A549 (cell line): ENCODE data around the gene TSGA10IP. TPM values are rescaled to one million over a fixed set of nuclear protein-coding genes. Genes with fewer than 3 reads are reported as not detected.
A peak's percentile ranks its signal among the peaks of the same experiment; 100 is the strongest.

Experiments used
- ATAC-seq, 2 experiments: fragments of 200-7000 bp in 1 of 2; fragments of >200 bp in 1 of 2; cut with Nextera tagmentation in 1 of 2; cut with Tn5 transposase in 1 of 2; 3 replicates each; pipeline versions ENCODE4 v1.8.0 to v1.9.1; 2018 to 2020; ENCODE audit warnings: mild to moderate bottlenecking in 1 of 2, moderate library complexity in 1 of 2
- CTCF ChIA-PET: fragments of 300-600 bp; sonication (Branson Sonifier 250); formaldehyde crosslinking; extraction: SDS; loops from one replicate; lab custom pipeline; 2021; ENCODE audit warnings: antibody characterized with exemption, inconsistent platforms; lab: Yijun Ruan, JAX
- POLR2A ChIA-PET: fragments of 350-600 bp; formaldehyde crosslinking; extraction: SDS; loops from one replicate; lab custom pipeline; 2021; ENCODE audit warnings: antibody characterized with exemption, inconsistent platforms; lab: Yijun Ruan, JAX
- DNase-seq, 2 experiments: peaks; one replicate each; pipeline versions ENCODE4 v3.0.0 to v3.0.0-alpha.2; 2011 to 2016; ENCODE audit warnings: low read depth in 1 of 2, low spot score in 1 of 2
- FAIRE-seq: peaks from 2 replicates; lab custom pipeline; 2011; peaks lifted over from hg19 to GRCh38; lab: Jason Lieb, UNC
- H3K27ac ChIP-seq, 2 experiments: fragments of >200 bp; sonication (Bioruptor Twin); formaldehyde crosslinking; 3 replicates each; pipeline ENCODE4 v1.5.1; 2016 to 2017
- H3K4me1 ChIP-seq: fragments of >200 bp; sonication (Bioruptor Twin); formaldehyde crosslinking; 3 replicates; pipeline ENCODE4 v1.6.1; 2016
- H3K4me2 ChIP-seq: fragments of >200 bp; sonication (Bioruptor Twin); formaldehyde crosslinking; 3 replicates; pipeline ENCODE4 v1.6.1; 2016
- H3K4me3 ChIP-seq: fragments of >200 bp; sonication (Bioruptor Twin); formaldehyde crosslinking; 3 replicates; pipeline ENCODE4 v1.5.1; 2016
- H3K9me3 ChIP-seq: fragments of >200 bp; sonication (Bioruptor Twin); formaldehyde crosslinking; 3 replicates; pipeline ENCODE4 v1.6.1; 2016
- CHD4 ChIP-seq: fragments of 200-600 bp; sonication (generic); IDR thresholded peaks from 2 replicates; pipeline ENCODE4 v1.6.1; 2016; ENCODE audit warnings: antibody characterized with exemption, mild to moderate bottlenecking, borderline replicate concordance
- FOSL2 ChIP-seq, 2 experiments: fragments of 450-650 bp in 1 of 2; fragments of >200 bp in 1 of 2; sonication (Bioruptor Twin) in 1 of 2; formaldehyde crosslinking; IDR thresholded peaks; 2 replicates each; pipeline versions ENCODE4 v1.5.0 to v1.6.1; 2016 to 2020; ENCODE audit warnings: mild to moderate bottlenecking in 1 of 2, moderate library complexity in 1 of 2
- HOXA7 ChIP-seq: fragments of 250-450 bp; sonication (Bioruptor Pico); IDR thresholded peaks from 2 replicates; pipeline ENCODE4 v1.5.0; 2020; ENCODE audit warnings: mild to moderate bottlenecking, moderate library complexity
- JUN ChIP-seq, 2 experiments: fragments of >200 bp; sonication (Bioruptor Twin); formaldehyde crosslinking; IDR thresholded peaks; 2 replicates in 1 of 2; 3 replicates in 1 of 2; pipeline ENCODE4 v1.6.1; 2016 to 2017
- KDM5A ChIP-seq: fragments of 200-600 bp; sonication (generic); IDR thresholded peaks from 2 replicates; pipeline ENCODE4 v1.6.1; 2016; ENCODE audit warnings: antibody characterized with exemption, mild to moderate bottlenecking
- MYC ChIP-seq: IDR thresholded peaks from 2 replicates; pipeline ENCODE4 v1.6.1; 2012; ENCODE audit warnings: mild to moderate bottlenecking, inconsistent platforms, low read length, improper control_type of control experiment, borderline replicate concordance
- NPAS2 ChIP-seq: fragments of 250-450 bp; sonication (Bioruptor Pico); IDR thresholded peaks from 2 replicates; pipeline ENCODE4 v1.8.0; 2022; ENCODE audit warnings: mild to moderate bottlenecking, moderate library complexity, borderline replicate concordance
- PHF8 ChIP-seq: fragments of 200-600 bp; sonication (generic); IDR thresholded peaks from 2 replicates; pipeline ENCODE4 v1.6.1; 2016; ENCODE audit warnings: low read depth, mild to moderate bottlenecking, antibody characterized with exemption, moderate library complexity, borderline replicate concordance
- POLR2A ChIP-seq: IDR thresholded peaks from 2 replicates; pipeline ENCODE4 v1.6.1; 2012; ENCODE audit warnings: mild to moderate bottlenecking, low read length
- RARB ChIP-seq: fragments of 250-450 bp; sonication (Bioruptor Pico); IDR thresholded peaks from 2 replicates; pipeline ENCODE4 v1.8.0; 2021; ENCODE audit warnings: mild to moderate bottlenecking, moderate library complexity
- RCOR1 ChIP-seq: fragments of 150-350 bp; IDR thresholded peaks from 2 replicates; pipeline ENCODE4 v1.6.1; 2014; ENCODE audit warnings: antibody characterized with exemption, low read length, low read depth
- RFX5 ChIP-seq: fragments of 450-650 bp; IDR thresholded peaks from 2 replicates; pipeline ENCODE4 v1.7.1; 2014; ENCODE audit warnings: antibody characterized with exemption, mild to moderate bottlenecking, moderate library complexity
- RNF2 ChIP-seq: fragments of 200-600 bp; sonication (generic); IDR thresholded peaks from 2 replicates; pipeline ENCODE4 v1.6.1; 2016; ENCODE audit warnings: low read depth, mild to moderate bottlenecking, antibody characterized with exemption, moderate library complexity, borderline replicate concordance
- SMC3 ChIP-seq: fragments of >200 bp; sonication (Bioruptor Twin); formaldehyde crosslinking; IDR thresholded peaks from 3 replicates; pipeline ENCODE4 v1.6.1; 2018; ENCODE audit warnings: inconsistent platforms
- TFCP2L1 ChIP-seq: fragments of 250-450 bp; sonication (Bioruptor Pico); IDR thresholded peaks from 2 replicates; pipeline ENCODE4 v1.5.0; 2021; ENCODE audit warnings: mild to moderate bottlenecking
- TP53 ChIP-seq: fragments of 250-450 bp; sonication (Bioruptor Pico); IDR thresholded peaks from 2 replicates; pipeline ENCODE4 v1.5.0; 2021; ENCODE audit warnings: mild to moderate bottlenecking, moderate library complexity
- WGBS: methylation state at CpG from one replicate; pipeline ENCODE4 v1.1.6; 2017; ENCODE audit errors: missing lambda C conversion rate; 5-methylcytosine and 5-hydroxymethylcytosine counted together
- polyA plus RNA-seq, 4 experiments: library from polyadenylated mRNA; depleted of rRNA in 3 of 4; stranded (reverse); fragments of >200 nt; fragmentation: RNase III in 1 of 4; extraction: RNeasy Plus Mini Kit Qiagen cat#74134 plus additional on column Dnase treatment in 1 of 4; gene quantifications; 2 replicates in 3 of 4; 3 replicates in 1 of 4; pipeline ENCODE4 v1.2.3, GENCODE V29; 2011 to 2017
- TF ChIP-seq, protein P1 (sequence below): IDR thresholded peaks from 2 replicates; pipeline ENCODE4 v1.6.1; 2012
- TF ChIP-seq, protein P2 (sequence below): IDR thresholded peaks from 2 replicates; pipeline ENCODE4 v1.6.1; 2012
- TF ChIP-seq, protein P3 (sequence below): fragments of >200 bp; sonication (Bioruptor Twin); formaldehyde crosslinking; IDR thresholded peaks from 3 replicates; pipeline ENCODE4 v1.5.1; 2016
- TF ChIP-seq, protein P4 (sequence below): fragments of >200 bp; sonication (Bioruptor Twin); formaldehyde crosslinking; IDR thresholded peaks from 3 replicates; pipeline ENCODE4 v1.6.1; 2016

TSGA10IP gene
- polyA plus RNA-seq, 2 of the 4 experiments (the other 2 are of a cell fraction), result not detected

DNA sequence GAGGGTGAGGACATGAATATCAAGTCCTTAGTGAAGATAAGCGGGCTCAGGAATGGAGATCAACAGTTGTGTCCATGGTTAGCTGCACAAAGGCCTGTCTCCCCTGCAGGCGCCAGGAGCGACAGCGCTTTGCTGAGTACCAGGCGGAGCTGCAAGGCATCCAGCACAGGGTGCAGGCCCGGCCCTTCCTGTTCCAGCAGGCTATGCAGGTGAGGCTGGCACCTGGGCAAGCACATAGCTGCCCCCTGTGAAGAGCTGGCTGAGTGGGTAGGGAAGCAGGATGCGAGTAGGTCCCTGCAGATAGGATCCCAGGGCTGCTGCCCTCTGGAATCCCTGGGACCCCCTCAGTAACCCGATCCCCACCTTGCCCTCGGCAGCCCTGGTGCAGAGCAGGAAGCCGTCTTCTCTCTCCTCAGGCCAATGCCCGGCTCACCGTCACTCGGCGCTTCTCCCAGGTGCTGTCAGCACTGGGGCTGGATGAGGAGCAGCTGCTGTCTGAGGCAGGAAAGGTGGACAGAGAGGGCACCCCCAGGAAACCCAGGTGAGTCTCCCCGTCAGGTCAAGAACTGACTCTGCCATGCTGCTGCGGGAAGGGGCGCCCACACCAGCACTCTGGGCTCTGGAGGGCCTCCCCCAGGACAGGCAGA is 13.6 kb downstream of the TSGA10IP start:
- DNase-seq (no peak), FAIRE-seq (no peak), ATAC-seq (no peak)
- TF ChIP-seq, protein P1, sequence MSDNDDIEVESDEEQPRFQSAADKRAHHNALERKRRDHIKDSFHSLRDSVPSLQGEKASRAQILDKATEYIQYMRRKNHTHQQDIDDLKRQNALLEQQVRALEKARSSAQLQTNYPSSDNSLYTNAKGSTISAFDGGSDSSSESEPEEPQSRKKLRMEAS, result no peak
- TF ChIP-seq JUN (IDR thresholded peaks at IDR 0.05) (no peak), RNF2 (no peak)
- TF ChIP-seq, protein P2, sequence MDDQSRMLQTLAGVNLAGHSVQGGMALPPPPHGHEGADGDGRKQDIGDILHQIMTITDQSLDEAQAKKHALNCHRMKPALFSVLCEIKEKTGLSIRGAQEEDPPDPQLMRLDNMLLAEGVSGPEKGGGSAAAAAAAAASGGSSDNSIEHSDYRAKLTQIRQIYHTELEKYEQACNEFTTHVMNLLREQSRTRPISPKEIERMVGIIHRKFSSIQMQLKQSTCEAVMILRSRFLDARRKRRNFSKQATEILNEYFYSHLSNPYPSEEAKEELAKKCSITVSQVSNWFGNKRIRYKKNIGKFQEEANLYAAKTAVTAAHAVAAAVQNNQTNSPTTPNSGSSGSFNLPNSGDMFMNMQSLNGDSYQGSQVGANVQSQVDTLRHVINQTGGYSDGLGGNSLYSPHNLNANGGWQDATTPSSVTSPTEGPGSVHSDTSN, result no peak
- TF ChIP-seq, protein P3, sequence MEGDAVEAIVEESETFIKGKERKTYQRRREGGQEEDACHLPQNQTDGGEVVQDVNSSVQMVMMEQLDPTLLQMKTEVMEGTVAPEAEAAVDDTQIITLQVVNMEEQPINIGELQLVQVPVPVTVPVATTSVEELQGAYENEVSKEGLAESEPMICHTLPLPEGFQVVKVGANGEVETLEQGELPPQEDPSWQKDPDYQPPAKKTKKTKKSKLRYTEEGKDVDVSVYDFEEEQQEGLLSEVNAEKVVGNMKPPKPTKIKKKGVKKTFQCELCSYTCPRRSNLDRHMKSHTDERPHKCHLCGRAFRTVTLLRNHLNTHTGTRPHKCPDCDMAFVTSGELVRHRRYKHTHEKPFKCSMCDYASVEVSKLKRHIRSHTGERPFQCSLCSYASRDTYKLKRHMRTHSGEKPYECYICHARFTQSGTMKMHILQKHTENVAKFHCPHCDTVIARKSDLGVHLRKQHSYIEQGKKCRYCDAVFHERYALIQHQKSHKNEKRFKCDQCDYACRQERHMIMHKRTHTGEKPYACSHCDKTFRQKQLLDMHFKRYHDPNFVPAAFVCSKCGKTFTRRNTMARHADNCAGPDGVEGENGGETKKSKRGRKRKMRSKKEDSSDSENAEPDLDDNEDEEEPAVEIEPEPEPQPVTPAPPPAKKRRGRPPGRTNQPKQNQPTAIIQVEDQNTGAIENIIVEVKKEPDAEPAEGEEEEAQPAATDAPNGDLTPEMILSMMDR, result no peak
- WGBS, result 87% methylated on average over 17 of the region's 17 CpGs
- POLR2A ChIA-PET, result interaction anchor here (1.1 kb wide), 1 partner anchor 68 kb away, joined by 3 read pairs; the partner anchor contains the start of gene CCDC85B
- H3K27ac ChIP-seq, result no peak overlapping the region
- no peak overlapping the region for H3K4me2 ChIP-seq
- CTCF ChIA-PET, result interaction anchor here (0.7 to 3.3 kb wide), 5 partner anchors 12 to 74 kb away, joined by 3 to 25 read pairs (median 6); partner anchors contain the start of genes CCDC85B and FIBP
- H3K4me3 ChIP-seq, result no peak overlapping the region
- H3K4me1 ChIP-seq, result peaks cover 12% of the 10 kb centered on the region; the same call in 2 of the 3 replicates
- no peaks in the 10 kb centered on the region for H3K9me3 ChIP-seq

DNA sequence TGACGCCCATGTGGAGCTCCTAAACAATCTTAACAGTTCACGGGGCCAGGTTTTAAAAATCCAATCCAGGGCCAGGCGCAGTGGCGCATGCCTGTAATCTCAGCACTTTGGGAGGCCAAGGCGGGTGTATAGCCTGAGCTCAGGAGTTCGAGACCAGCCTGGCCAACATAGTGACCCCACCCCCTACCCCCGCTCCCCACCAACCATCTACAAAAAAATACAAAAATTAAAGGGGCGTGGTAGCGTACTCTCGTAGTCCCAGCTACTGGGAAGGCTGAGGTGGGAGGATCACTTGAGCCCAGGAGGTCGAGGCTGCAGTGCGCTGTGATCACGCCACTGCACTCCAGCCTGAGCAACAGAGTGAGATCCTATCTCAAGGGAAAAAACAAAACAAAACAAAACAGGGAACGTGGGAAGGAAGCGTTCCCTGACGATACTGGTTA is 15.6 kb downstream of the TSGA10IP start:
- POLR2A ChIA-PET, result interaction anchor here (0.7 kb wide), 1 partner anchor 71 kb away, joined by 3 read pairs; the partner anchor contains the start of gene CCDC85B
- CTCF ChIA-PET, result interaction anchor here (0.6 to 3.3 kb wide), 4 partner anchors 49 to 76 kb away, joined by 3 to 25 read pairs (median 5); partner anchors contain the start of gene FIBP
- TF ChIP-seq PHF8, result no peak
- no peak for TF ChIP-seq RCOR1
- TF ChIP-seq RARB (CRISPR knock-in tag), result no peak
- no peak for TF ChIP-seq TFCP2L1 (CRISPR knock-in tag)
- ATAC-seq, result peak in 1 of 2 experiments; percentile 37; a peak in 3 of 6 replicates
- DNase-seq, result no peak
- 55% methylated on average over 16 of the region's 16 CpGs for WGBS
- H3K4me2 ChIP-seq, result peak overlapping the region; percentile 82
- H3K27ac ChIP-seq, result peak overlapping the region; percentile 82 to 99
- H3K9me3 ChIP-seq, result no peaks in the 10 kb centered on the region
- no peak for FAIRE-seq
- H3K4me1 ChIP-seq, result peaks cover 12% of the 10 kb centered on the region; the same call in 2 of the 3 replicates
- peak overlapping the region; percentile 95 for H3K4me3 ChIP-seq

DNA sequence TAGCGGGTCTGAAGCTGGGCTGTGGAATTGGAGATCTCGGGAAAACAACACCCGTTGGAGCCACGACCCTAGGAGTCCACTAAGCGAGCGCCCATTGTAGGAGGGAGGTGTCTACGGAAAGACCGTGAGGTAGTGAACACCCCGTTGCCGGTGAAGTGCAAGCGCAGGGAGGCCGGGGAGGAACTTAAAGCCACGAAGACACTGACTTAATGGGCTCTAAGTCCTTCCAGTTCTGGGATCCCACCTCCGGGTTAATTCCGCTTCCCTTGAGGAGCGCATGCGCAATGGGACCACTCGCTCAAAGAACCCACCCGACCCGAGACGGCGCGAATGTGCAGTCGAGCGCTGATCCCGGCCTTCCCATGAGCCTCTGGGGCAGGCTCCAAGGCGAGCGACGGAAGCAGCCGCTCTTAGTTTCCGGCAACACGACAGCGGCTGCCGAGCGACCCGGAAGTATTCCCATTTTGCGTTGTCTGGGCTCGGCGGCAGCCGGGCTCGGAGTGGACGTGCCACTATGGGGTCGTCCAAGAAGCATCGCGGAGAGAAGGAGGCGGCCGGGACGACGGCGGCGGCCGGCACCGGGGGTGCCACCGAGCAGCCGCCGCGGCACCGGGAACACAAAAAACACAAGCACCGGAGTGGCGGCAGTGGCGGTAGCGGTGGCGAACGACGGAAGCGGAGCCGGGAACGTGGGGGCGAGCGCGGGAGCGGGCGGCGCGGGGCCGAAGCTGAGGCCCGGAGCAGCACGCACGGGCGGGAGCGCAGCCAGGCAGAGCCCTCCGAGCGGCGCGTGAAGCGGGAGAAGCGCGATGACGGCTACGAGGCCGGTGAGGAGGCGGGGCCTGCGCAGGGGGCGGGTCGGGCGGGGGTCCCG is 16.2 kb downstream of the TSGA10IP start, which contains the start of gene SART1:
SART1 (plus strand) TSS at position 468 of the 874 bp plus-strand sequence; CDS start at position 515, 47 bp downstream.
- FAIRE-seq (no peak), DNase-seq (peak; percentile 98 to 100), ATAC-seq (peak; percentile 91 to 96)
- peak within 1 kb of the TSS; percentile 82 to 99 for H3K27ac ChIP-seq
- peaks cover 12% of the 10 kb centered on the region; the same call in 2 of the 3 replicates for H3K4me1 ChIP-seq
- ChIA-PET POLR2A (no interaction called here), CTCF (interaction anchor here (1.0 to 6.3 kb wide), 4 partner anchors 69 to 77 kb away, joined by 3 to 35 read pairs (median 16); partner anchors contain the start of gene FIBP)
- peak within 1 kb of the TSS; percentile 95 for H3K4me3 ChIP-seq
- WGBS, result under 1% methylated on average over 57 of the region's 97 CpGs
- H3K9me3 ChIP-seq, result no peaks in the 10 kb centered on the region
- peak within 1 kb of the TSS; percentile 97 for H3K4me2 ChIP-seq
- TF ChIP-seq CHD4, result no peak
- TF ChIP-seq, protein P3, result no peak
- TF ChIP-seq JUN (IDR thresholded peaks at IDR 0.05), result peak; percentile 89 to 96
- TF ChIP-seq MYC, result peak; percentile 15; the same call in 1 of the 2 replicates
- TF ChIP-seq HOXA7 (CRISPR knock-in tag), result no peak
- peak; percentile 58; the same call in 1 of the 2 replicates for TF ChIP-seq KDM5A
- TF ChIP-seq RCOR1, result no peak
- peak; percentile 11; the same call in 1 of the 3 replicates for TF ChIP-seq SMC3
- TF ChIP-seq, protein P1, result peak; percentile 92
- TF ChIP-seq POLR2A, result peak; percentile 64
- TF ChIP-seq, protein P4, sequence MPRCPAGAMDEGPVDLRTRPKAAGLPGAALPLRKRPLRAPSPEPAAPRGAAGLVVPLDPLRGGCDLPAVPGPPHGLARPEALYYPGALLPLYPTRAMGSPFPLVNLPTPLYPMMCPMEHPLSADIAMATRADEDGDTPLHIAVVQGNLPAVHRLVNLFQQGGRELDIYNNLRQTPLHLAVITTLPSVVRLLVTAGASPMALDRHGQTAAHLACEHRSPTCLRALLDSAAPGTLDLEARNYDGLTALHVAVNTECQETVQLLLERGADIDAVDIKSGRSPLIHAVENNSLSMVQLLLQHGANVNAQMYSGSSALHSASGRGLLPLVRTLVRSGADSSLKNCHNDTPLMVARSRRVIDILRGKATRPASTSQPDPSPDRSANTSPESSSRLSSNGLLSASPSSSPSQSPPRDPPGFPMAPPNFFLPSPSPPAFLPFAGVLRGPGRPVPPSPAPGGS, result peak; percentile 58; the same call in 2 of the 3 replicates
- TF ChIP-seq RFX5, result no peak
- TF ChIP-seq RARB (CRISPR knock-in tag), result no peak
- peak; percentile 70 for TF ChIP-seq PHF8
- TF ChIP-seq NPAS2 (CRISPR knock-in tag), result no peak
- TF ChIP-seq FOSL2 (IDR thresholded peaks at IDR 0.05), result no peak
- 0 out of 2 replicates have a peak, but pooled peaks have one; percentile 9 for TF ChIP-seq FOSL2 (CRISPR knock-in tag; IDR thresholded peaks at IDR 0.05)
- peak; percentile 42; the same call in 1 of the 2 replicates for TF ChIP-seq TP53 (CRISPR knock-in tag)
